EL (cell line): Measurements from ENCODE around the gene TICAM2.

ENCODE experiments used
- DNase-seq: peaks from one replicate; pipeline ENCODE4 v3.0.0-alpha.2; 2016

TICAM2 gene

GRCh38 chr5:115561176-115561575 lies 41.1 kb downstream of the TICAM2 start:
- no peak for DNase-seq

- DNase-seq: peak; percentile 88
These were observed 42.8 kb downstream of the TICAM2 start for GRCh38 chr5:115559524-115559923.

GRCh38 chr5:115558388-115558956 lies 43.8 kb downstream of the TICAM2 start:
- peak; percentile 28 for DNase-seq

GRCh38 chr5:115557667-115558387 lies 44.5 kb downstream of the TICAM2 start:
- peak; percentile 19 for DNase-seq

- no peak for DNase-seq
These were observed 46.0 kb downstream of the TICAM2 start for GRCh38 chr5:115556276-115556675.

GRCh38 chr5:115555084-115555633 lies 47.1 kb downstream of the TICAM2 start:
- no peak for DNase-seq

- peak; percentile 36 for DNase-seq
These were observed 49.2 kb downstream of the TICAM2 start for GRCh38 chr5:115553082-115553481.

- peak; percentile 50 for DNase-seq
These were observed 50.9 kb downstream of the TICAM2 start for GRCh38 chr5:115551415-115551814.

- peak; percentile 53 for DNase-seq
These were observed 53.1 kb downstream of the TICAM2 start for GRCh38 chr5:115549154-115549553.

GRCh38 chr5:115548683-115549082 lies 53.6 kb downstream of the TICAM2 start:
- no peak for DNase-seq

GRCh38 chr5:115545351-115545882 lies 56.9 kb downstream of the TICAM2 start:
- DNase-seq: no peak

GRCh38 chr5:115544436-115545350 lies 57.6 kb downstream of the TICAM2 start, which contains the start of gene FEM1C:
TSS of gene FEM1C (minus strand) at chr5:115544775. CDS start at chr5:115543493, 1,282 bp downstream.
- DNase-seq: peak; percentile 98

- peak; percentile 50 for DNase-seq
These were observed 58.2 kb downstream of the TICAM2 start for GRCh38 chr5:115544043-115544435.

GRCh38 chr5:115543365-115544042 lies 58.8 kb downstream of the TICAM2 start:
- no peak for DNase-seq

- DNase-seq: no peak
These were observed 59.5 kb downstream of the TICAM2 start for GRCh38 chr5:115542651-115543364.

GRCh38 chr5:115542086-115542485 lies 60.2 kb downstream of the TICAM2 start:
- DNase-seq: no peak

GRCh38 chr5:115541611-115542010 lies 60.7 kb downstream of the TICAM2 start:
- DNase-seq: no peak

GRCh38 chr5:115535479-115536035 lies 66.7 kb downstream of the TICAM2 start:
- DNase-seq: no peak

- peak; percentile 41 for DNase-seq
These were observed 69.8 kb downstream of the TICAM2 start for GRCh38 chr5:115532517-115532916.

GRCh38 chr5:115531787-115532367 lies 70.4 kb downstream of the TICAM2 start:
- DNase-seq: no peak

GRCh38 chr5:115531380-115531779 lies 70.9 kb downstream of the TICAM2 start:
- no peak for DNase-seq
